Cardiac fibroblast (primary cell): ENCODE data around the gene RELA.
A peak's percentile ranks its signal among the peaks of the same experiment; 100 is the strongest.

Source experiments
- DNase-seq, 2 donors: peaks; one replicate each; pipeline versions ENCODE4 v3.0.0 to v3.0.0-alpha.2; 2010; ENCODE audit warnings: low read depth in 2 of 2
- H3K4me3 ChIP-seq, 2 donors: replicated peaks in 1 of 2; 1 replicate in 1 of 2; 2 replicates in 1 of 2; pipeline ENCODE4 v1.5.1; 2011; ENCODE audit warnings: low read depth in 2 of 2, low read length in 2 of 2, mild to moderate bottlenecking in 2 of 2, moderate library complexity in 1 of 2
- TF ChIP-seq, protein P1 (sequence below): IDR thresholded peaks from one replicate; pipeline ENCODE4 v1.5.1; 2011; ENCODE audit warnings: low read depth, mild to moderate bottlenecking, low read length, inconsistent platforms

The RELA gene

DNA sequence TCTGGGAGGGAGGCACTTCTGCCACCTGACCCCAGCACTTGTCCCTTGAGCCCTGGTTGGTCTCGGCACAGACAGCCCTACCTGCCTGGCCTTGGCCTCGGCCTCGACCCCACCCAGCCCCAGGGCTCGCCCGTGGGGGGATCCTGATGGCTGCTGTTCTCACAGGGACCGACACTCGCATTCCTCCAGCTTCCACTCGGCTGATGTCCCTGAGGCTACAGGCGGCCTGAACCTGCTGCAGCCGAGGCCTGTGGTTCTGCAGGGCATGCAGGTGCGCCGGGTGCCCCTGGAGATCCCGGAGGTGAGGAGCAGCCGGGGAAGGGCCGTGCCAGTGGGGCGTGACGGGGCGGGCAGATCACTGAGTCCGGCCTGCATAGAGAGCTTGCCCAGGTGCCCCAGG is 42.0 kb downstream of the RELA start:
- TF ChIP-seq, protein P1, sequence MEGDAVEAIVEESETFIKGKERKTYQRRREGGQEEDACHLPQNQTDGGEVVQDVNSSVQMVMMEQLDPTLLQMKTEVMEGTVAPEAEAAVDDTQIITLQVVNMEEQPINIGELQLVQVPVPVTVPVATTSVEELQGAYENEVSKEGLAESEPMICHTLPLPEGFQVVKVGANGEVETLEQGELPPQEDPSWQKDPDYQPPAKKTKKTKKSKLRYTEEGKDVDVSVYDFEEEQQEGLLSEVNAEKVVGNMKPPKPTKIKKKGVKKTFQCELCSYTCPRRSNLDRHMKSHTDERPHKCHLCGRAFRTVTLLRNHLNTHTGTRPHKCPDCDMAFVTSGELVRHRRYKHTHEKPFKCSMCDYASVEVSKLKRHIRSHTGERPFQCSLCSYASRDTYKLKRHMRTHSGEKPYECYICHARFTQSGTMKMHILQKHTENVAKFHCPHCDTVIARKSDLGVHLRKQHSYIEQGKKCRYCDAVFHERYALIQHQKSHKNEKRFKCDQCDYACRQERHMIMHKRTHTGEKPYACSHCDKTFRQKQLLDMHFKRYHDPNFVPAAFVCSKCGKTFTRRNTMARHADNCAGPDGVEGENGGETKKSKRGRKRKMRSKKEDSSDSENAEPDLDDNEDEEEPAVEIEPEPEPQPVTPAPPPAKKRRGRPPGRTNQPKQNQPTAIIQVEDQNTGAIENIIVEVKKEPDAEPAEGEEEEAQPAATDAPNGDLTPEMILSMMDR: no peak
- H3K4me3 ChIP-seq: no peak overlapping the region
- no peak for DNase-seq

DNA sequence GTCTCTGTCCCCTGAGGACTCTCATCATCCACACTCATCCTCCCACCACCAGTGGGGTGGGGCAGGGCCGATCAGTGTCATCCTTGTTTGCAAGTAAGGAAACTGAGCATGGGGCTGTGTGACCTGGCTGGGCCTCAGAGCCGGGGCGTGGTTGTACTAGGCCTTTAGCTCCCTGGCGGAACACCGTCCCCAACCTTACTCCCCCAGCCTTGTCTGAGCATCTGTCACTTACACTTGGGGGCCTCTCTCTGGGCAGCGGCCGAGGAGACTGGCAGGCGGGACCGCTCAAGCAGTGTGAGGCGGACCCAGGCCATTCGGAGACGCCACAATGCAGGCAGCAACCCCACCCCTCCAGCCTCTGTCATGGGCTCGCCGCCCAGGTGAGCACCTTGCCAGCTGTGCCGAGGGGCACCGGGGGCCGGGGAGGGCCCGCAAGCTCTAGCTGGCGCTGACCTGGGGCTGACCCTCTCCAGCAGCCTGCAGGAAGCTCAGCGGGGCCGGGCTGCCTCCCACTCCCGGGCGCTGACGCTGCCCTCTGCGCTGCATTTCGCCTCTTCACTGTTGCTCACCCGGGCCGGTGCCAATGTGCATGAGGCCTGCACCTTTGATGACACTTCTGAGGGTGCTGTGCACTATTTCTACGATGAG is 43.3 kb downstream of the RELA start:
- DNase-seq: no peak
- TF ChIP-seq, protein P1: no peak
- H3K4me3 ChIP-seq: no peak overlapping the region

DNA sequence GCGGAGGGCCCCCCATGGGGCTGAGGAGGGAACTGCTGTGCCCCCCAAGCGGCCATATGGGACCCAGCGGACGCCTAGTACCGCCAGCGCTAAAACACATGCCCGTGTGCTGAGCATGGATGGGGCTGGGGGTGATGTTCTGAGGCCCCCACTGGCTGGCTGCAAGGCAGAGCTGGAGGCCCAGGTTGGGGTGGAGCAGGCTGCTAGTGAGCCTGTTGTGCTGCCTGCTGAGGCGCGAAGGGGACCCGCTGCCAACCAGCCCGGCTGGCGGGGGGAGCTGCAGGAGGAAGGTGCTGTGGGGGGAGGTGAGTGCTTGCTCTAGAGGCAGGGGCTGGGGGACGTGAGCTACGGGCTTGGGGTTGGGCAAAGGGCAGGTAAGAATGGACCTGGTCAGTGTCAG is 44.0 kb downstream of the RELA start:
- no peak for DNase-seq
- TF ChIP-seq, protein P1: no peak
- no peak overlapping the region for H3K4me3 ChIP-seq

- TF ChIP-seq, protein P1: no peak
- H3K4me3 ChIP-seq: no peak overlapping the region
- no peak for DNase-seq
Observed at GRCh38 chr11:65617990-65618751, 44.5 kb downstream of the RELA start.

DNA sequence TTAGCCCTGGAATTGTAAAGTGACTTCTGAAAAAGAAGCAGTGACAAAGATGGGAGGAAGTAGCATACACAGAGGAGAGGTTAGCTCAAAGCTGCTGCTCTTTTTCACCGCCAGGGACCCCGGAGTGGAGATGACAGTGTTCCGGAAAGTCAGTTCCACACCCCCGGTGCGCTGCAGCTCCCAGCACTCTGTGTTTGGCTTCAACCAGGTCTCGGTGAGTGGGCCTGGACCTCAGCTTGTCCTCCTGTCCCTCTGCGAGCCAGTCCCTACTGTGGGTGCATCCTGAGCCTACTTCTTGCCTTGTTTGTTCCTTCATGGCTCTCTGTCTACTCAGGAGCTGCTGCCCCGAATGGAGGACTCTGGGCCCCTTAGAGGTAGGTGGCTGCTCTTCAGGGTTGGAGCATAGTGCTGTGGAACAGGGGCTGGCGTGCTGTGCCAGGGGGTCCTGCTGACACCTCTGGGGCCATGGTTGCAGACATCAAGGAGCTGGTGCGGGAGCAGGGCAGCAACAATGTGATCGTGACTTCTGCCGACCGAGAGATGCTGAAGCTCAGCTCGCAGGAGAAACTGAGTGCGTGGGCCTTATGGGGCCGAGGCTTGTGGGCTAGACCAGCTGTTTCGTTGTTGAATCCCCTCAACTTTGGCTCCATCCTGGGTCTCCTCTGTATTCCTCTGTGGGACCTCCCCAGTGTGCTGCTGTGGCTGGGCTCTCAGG is 45.4 kb downstream of the RELA start:
- no peak for DNase-seq
- H3K4me3 ChIP-seq: peak overlapping the region in 1 of 2 donors; percentile 95
- TF ChIP-seq, protein P1: no peak

DNA sequence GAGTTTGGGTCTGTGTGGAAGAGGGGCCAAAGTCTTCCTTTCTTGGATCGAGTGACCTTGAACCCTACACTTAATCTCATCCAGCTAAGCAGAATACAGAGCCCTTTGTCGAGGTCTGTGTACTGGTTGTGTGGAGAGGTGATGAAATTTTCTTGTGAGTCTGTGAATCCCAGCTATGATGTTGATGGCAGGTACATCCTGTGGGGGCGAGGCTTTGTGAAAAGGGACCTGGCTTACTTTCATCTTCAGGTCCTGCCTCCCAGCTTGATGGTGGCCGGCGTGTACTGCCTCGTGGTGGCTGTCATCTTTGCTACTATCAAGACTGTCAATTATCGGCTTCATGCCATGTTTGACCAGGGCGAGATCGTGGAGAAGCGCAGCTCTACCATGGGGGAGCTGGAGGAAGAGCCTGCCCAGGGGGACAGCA is 46.1 kb downstream of the RELA start:
- TF ChIP-seq, protein P1: no peak
- H3K4me3 ChIP-seq: peak overlapping the region; percentile 74 to 95
- no peak for DNase-seq
